Measurements from ENCODE around the gene ITPK1.

DNA sequence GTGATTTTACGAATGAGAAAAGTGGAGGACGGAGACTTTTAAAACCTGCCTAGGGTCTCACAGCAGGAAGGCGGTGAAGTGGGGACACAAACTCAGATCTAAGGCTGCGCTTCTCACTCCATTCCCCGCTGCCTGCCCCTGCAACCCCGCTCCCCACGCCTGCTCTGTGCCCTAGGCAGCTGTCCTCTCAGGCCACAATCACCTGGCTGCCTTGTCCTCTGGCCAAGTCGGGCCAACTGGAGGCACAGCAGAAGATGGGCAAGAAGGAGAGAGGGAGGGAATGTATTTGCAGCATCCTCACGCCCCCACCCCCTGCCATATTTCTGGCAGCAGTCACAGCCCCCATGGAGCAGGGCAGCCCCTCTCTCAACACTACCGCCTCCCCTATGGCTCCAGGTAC is 97.8 kb downstream of the ITPK1 start:
- no peak for TF ChIP-seq CTCF (IDR thresholded peaks at IDR 0.05; ENCODE audit: extremely low read depth in 1 of 2, insufficient read depth in 1 of 2, low read depth in 1 of 2, low read length in 2 of 2)
- TF ChIP-seq POLR2AphosphoS5 (IDR thresholded peaks at IDR 0.05; ENCODE audit: insufficient read depth, low read depth, low read length), result no peak
- no peak for TF ChIP-seq MYC (IDR thresholded peaks at IDR 0.05; ENCODE audit: low read depth, low read length)
- TF ChIP-seq JUN (IDR thresholded peaks at IDR 0.05; ENCODE audit: borderline replicate concordance, insufficient read depth, insufficient read length, low read depth), result no peak
- no peak for TF ChIP-seq MAX (IDR thresholded peaks at IDR 0.05; ENCODE audit: insufficient read depth, insufficient read length)
